ENCODE measurements around the gene SMOC2. TPM values are rescaled to one million over a fixed set of nuclear protein-coding genes. Genes with fewer than 3 reads are reported as not detected.

Gene SMOC2
- total RNA-seq, 1 experiment from 2014 or later = 2.1 TPM

- Histone ChIP-seq H3T11ph (ENCODE audit: low read length) (no peak overlapping the region), H3K9ac (ENCODE audit: extremely low read depth, insufficient read length, low read length) (no peak overlapping the region), H3K4me1 (ENCODE audit: insufficient read depth, low read length) (no peaks in the 10 kb centered on the region), H2AK5ac (ENCODE audit: insufficient read length, low read length) (no peak overlapping the region), H2AFZ (ENCODE audit: low read length) (no peak overlapping the region), H3K23ac (ENCODE audit: insufficient read length, low read depth, low read length) (no peak overlapping the region), H4K20me1 (ENCODE audit: control insufficient read depth, insufficient read depth, insufficient read length) (no peaks in the 10 kb centered on the region), H3K23me2 (ENCODE audit: insufficient read length, low read depth, low read length, poor library complexity, severe bottlenecking) (no peaks in the 10 kb centered on the region), H2BK15ac (ENCODE audit: low read depth, low read length) (no peak overlapping the region), H3K4me2 (ENCODE audit: insufficient read depth, insufficient read length, low read length) (no peak overlapping the region), H2BK20ac (ENCODE audit: low read depth, low read length, poor library complexity, severe bottlenecking) (no peak overlapping the region), H3K18ac (ENCODE audit: insufficient read length, low read depth, low read length) (no peak overlapping the region), H4K91ac (ENCODE audit: insufficient read length, low read depth, low read length) (no peak overlapping the region), H2BK120ac (ENCODE audit: low read depth, low read length, poor library complexity, severe bottlenecking) (no peak overlapping the region), H4K5ac (ENCODE audit: insufficient read length, low read depth, low read length) (no peak overlapping the region), H3K79me1 (ENCODE audit: insufficient read depth, low read depth, low read length, poor library complexity, severe bottlenecking) (no peaks in the 10 kb centered on the region), H3K56ac (ENCODE audit: insufficient read length, low read depth, low read length) (no peak overlapping the region), H3K9me3 (ENCODE audit: control insufficient read depth, low read depth, low read length) (no peaks in the 10 kb centered on the region), H3K14ac (ENCODE audit: insufficient read depth, low read length) (no peak overlapping the region), H3K79me2 (ENCODE audit: insufficient read depth, low read length) (no peaks in the 10 kb centered on the region), H2BK12ac (ENCODE audit: insufficient read length, low read depth, low read length) (no peak overlapping the region), H2BK5ac (ENCODE audit: insufficient read length, low read length) (no peak overlapping the region), H3K27ac (ENCODE audit: insufficient read length, low read depth, low read length) (no peak overlapping the region), H4K8ac (replicated peaks; ENCODE audit: insufficient read length, low read depth, low read length) (no peak overlapping the region), H3K4ac (ENCODE audit: low read depth, low read length) (no peak overlapping the region), H3K27me3 (ENCODE audit: insufficient read depth, low read length) (no peaks in the 10 kb centered on the region)
- no peak overlapping the region for H3K27ac Mint-ChIP-seq
- H3K4me1 Mint-ChIP-seq = peaks cover 2 to 11% of the 10 kb centered on the region in 2 experiments; a peak in 3 of 4 replicates
- H3K9me3 Mint-ChIP-seq = peaks cover 2 to 3% of the 10 kb centered on the region in 2 experiments; a peak in 4 of 5 replicates
- H3K4me3 Mint-ChIP-seq = no peak overlapping the region
- no peaks in the 10 kb centered on the region for H3K27me3 Mint-ChIP-seq (ENCODE audit: low read depth)
- TF ChIP-seq CTCF (conservative IDR thresholded peaks at IDR 0.05) = no peak
- WGBS (ENCODE audit: extremely low coverage, insufficient read length, low lambda C conversion rate) = no CpG with 5 or more reads among the region's 10 CpGs
- no peak for DNase-seq
- no peaks in the 10 kb centered on the region; a peak in 1 of 7 replicates for H3K36me3 Mint-ChIP-seq (ENCODE audit: insufficient read depth in 1 of 3, low read depth in 3 of 3)
Measured at GRCh38 chr6:168590406-168590805, 149.4 kb downstream of the SMOC2 start.
